Measurements from ENCODE around the gene TATDN2. TPM values are rescaled to one million over a fixed set of nuclear protein-coding genes. Genes with fewer than 3 reads are reported as not detected.

Gene TATDN2
- total RNA-seq, 4 donors from 2014 or later = 22.7 to 59.7 (median 28.2) TPM

GRCh38 chr3:10315101-10315500 is 66.8 kb downstream of the TATDN2 start:
- WGBS, 2 donors (ENCODE audit: low coverage in 1 of 2) = 90% methylated on average over 12 of the region's 14 CpGs; no CpG with 5 or more reads in 1 of the 2 donors
- H3K9me3 ChIP-seq = no peaks in the 10 kb centered on the region
- no peak overlapping the region for H3K4me3 ChIP-seq
- no peak for DNase-seq
- in situ Hi-C loops (cut with MboI; ENCODE audit: low pct_ligation_motif_present in 1 of 4, low pct_unique_long_range_greater_than_20kb in 1 of 4, low sequenced_read_pairs in 3 of 4) = no loop called here
- H3K36me3 ChIP-seq = peaks cover 0 to 67% (median 25%) of the 10 kb centered on the region in 4 donors
- H3K27me3 ChIP-seq = no peaks in the 10 kb centered on the region
- intact Hi-C loops (cut with DNase I; ENCODE audit: low total_unique reads) = no loop called here
- no peak overlapping the region for H3K27ac ChIP-seq
- H3K4me1 ChIP-seq = peaks cover 0 to 28% (median 12%) of the 10 kb centered on the region in 4 donors
- TF ChIP-seq POLR2A (IDR thresholded peaks at IDR 0.05) (no peak), POLR2AphosphoS5 (IDR thresholded peaks at IDR 0.05) (no peak), EP300 (IDR thresholded peaks at IDR 0.05; ENCODE audit: low read depth) (no peak)
- TF ChIP-seq, protein P1, sequence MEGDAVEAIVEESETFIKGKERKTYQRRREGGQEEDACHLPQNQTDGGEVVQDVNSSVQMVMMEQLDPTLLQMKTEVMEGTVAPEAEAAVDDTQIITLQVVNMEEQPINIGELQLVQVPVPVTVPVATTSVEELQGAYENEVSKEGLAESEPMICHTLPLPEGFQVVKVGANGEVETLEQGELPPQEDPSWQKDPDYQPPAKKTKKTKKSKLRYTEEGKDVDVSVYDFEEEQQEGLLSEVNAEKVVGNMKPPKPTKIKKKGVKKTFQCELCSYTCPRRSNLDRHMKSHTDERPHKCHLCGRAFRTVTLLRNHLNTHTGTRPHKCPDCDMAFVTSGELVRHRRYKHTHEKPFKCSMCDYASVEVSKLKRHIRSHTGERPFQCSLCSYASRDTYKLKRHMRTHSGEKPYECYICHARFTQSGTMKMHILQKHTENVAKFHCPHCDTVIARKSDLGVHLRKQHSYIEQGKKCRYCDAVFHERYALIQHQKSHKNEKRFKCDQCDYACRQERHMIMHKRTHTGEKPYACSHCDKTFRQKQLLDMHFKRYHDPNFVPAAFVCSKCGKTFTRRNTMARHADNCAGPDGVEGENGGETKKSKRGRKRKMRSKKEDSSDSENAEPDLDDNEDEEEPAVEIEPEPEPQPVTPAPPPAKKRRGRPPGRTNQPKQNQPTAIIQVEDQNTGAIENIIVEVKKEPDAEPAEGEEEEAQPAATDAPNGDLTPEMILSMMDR (IDR thresholded peaks at IDR 0.05) = no peak

DNA sequence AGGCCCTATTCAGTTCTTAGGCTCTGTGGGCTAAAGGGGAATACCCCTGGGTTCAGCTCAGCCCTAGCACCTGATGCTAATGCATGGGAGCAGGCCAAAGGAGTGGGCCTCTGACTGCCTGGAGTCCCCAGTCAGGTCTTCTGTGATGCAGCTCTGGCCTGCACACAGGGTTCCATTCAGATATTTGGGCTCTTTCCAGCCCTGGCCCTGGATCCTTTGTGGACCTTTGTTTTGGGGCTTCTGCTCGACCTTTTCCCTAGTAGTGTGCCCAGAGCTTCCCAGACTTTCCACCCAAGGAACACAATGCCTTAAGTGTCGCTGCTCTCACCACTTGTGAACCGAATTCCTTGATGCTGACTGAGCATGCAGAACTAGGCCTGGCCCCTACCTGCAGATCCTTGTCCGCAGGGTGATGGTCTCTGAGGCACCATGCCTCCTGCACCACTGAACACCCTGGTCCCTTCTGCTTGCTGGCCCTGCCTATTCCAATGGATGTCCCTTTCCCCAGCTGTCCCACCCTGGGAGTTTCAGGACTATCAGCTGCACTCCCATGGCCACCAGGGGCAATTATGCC is 67.6 kb downstream of the TATDN2 start:
- intact Hi-C loops (cut with DNase I; ENCODE audit: low total_unique reads) = no loop called here
- H3K4me3 ChIP-seq = no peak overlapping the region
- DNase-seq = no peak
- TF ChIP-seq EP300 (IDR thresholded peaks at IDR 0.05; ENCODE audit: low read depth) = no peak
- no peaks in the 10 kb centered on the region for H3K9me3 ChIP-seq
- H3K27ac ChIP-seq = no peak overlapping the region
- in situ Hi-C loops (cut with MboI; ENCODE audit: low pct_ligation_motif_present in 1 of 4, low pct_unique_long_range_greater_than_20kb in 1 of 4, low sequenced_read_pairs in 3 of 4) = no loop called here
- WGBS, 2 donors (ENCODE audit: low coverage in 1 of 2) = 95 to 100% methylated on average over 2 to 4 of the region's 4 CpGs
- no peaks in the 10 kb centered on the region for H3K27me3 ChIP-seq
- peaks cover 0 to 62% (median 25%) of the 10 kb centered on the region in 4 donors for H3K36me3 ChIP-seq
- peaks cover 0 to 29% (median 15%) of the 10 kb centered on the region in 4 donors for H3K4me1 ChIP-seq

DNA sequence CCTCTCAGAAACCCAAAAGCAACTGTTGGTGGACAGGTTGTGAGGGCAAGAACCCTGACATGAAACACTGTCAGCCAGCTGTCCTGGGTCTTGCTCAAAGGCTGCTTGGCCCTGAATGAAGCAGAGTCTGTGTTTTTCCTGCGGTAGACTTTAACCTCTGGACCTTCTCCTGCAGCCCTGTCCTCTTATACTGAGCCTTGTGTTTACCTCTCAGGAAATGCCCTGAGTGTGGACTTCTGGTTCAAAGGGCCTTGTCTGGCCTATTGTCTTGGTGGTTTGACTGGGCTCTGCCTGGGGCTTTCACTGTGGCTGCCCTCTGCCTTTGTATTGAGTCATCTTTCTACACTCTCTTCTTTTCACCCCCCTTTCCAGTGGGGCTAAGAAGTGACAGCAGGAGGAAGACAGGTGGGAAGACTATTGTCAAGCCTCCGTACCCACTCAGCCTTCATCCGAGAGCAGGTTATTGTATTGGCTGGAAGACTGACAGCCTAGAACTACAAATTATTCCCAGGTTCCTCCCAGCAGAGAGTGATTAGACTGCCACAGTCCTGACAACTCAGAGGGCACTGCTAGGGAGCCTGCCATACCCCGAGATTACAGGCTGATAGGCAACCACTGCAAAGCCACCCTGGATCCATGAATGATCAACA is 69.2 kb downstream of the TATDN2 start:
- in situ Hi-C loops (cut with MboI; ENCODE audit: low pct_ligation_motif_present in 1 of 4, low pct_unique_long_range_greater_than_20kb in 1 of 4, low sequenced_read_pairs in 3 of 4) = no loop called here
- 93 to 100% methylated on average over 2 to 4 of the region's 4 CpGs for WGBS, 2 donors (ENCODE audit: low coverage in 1 of 2)
- no peak for DNase-seq

DNA sequence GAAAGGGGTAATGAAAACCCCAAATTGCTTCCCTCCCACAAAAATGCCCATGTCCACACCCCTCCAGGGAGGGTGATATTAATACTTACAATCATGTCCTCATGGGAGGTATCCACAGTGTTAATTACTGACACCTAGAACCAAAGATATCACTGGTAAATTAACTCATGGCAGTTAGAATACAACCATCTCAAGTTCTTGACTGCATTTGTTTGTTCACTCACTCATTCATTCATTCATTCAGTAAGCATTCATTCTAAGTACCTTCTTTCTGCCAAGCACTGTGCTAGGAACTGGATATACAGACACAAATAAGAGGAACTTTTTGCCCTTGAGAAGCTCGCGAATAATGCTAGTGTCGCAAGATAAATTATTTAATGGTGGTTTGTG is 69.7 kb downstream of the TATDN2 start:
- Histone ChIP-seq H3K27me3 (no peaks in the 10 kb centered on the region), H3K9me3 (no peaks in the 10 kb centered on the region), H3K4me1 (peaks cover 0 to 32% (median 15%) of the 10 kb centered on the region in 4 donors), H3K36me3 (peaks cover 0 to 45% (median 18%) of the 10 kb centered on the region in 4 donors), H3K27ac (no peak overlapping the region), H3K4me3 (no peak overlapping the region)
- intact Hi-C loops (cut with DNase I; ENCODE audit: low total_unique reads) = no loop called here
- in situ Hi-C loops (cut with MboI; ENCODE audit: low pct_ligation_motif_present in 1 of 4, low pct_unique_long_range_greater_than_20kb in 1 of 4, low sequenced_read_pairs in 3 of 4) = no loop called here
- DNase-seq = no peak
- WGBS, 2 donors (ENCODE audit: low coverage in 1 of 2) = 87 to 91% methylated on average over 3 of the region's 3 CpGs
- TF ChIP-seq POLR2A (IDR thresholded peaks at IDR 0.05) = no peak
- TF ChIP-seq POLR2AphosphoS5 (IDR thresholded peaks at IDR 0.05) = no peak
- TF ChIP-seq EP300 (IDR thresholded peaks at IDR 0.05; ENCODE audit: low read depth) = no peak
- TF ChIP-seq, protein P1 (IDR thresholded peaks at IDR 0.05) = no peak

More for the DNA sequence above, 69.2 kb downstream of the TATDN2 start:
- no peak overlapping the region for H3K27ac ChIP-seq
- intact Hi-C loops (cut with DNase I; ENCODE audit: low total_unique reads) = no loop called here
- peaks cover 0 to 51% (median 21%) of the 10 kb centered on the region in 4 donors for H3K36me3 ChIP-seq
- peaks cover 0 to 32% (median 15%) of the 10 kb centered on the region in 4 donors for H3K4me1 ChIP-seq
- H3K4me3 ChIP-seq = no peak overlapping the region
- no peaks in the 10 kb centered on the region for H3K27me3 ChIP-seq
- TF ChIP-seq POLR2AphosphoS5 (IDR thresholded peaks at IDR 0.05) (no peak), POLR2A (IDR thresholded peaks at IDR 0.05) (no peak), EP300 (IDR thresholded peaks at IDR 0.05; ENCODE audit: low read depth) (no peak)
- TF ChIP-seq, protein P1 (IDR thresholded peaks at IDR 0.05) = no peak
- H3K9me3 ChIP-seq = no peaks in the 10 kb centered on the region

Measured in transverse colon (tissue), 4 donors.